ENCODE results near the gene ARG1.
A peak's percentile ranks its signal among the peaks of the same experiment; 100 is the strongest.

ARG1 gene

DNA sequence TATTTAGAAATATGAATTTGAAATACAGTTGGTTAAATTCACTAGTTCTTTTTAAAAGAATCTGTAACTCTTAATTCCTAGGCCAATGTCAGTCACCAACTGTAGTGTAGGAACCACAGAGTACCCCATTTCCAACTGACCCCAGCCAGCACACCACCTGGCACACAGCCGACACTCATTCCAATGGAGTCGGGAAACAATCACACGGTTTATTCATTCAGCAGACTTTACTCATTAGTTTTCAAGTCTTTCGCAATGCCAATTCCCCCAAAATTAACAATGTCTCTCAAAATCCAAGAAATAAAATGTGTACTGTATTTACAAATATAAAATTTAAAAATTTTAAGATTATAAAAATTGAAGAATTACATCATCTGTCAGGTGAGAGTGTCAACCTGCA lies 13.5 kb downstream of the ARG1 start:
- DNase-seq (ENCODE audit: low spot score), result no peak

- no peak for DNase-seq (ENCODE audit: low spot score)
Observed at GRCh38 chr6:131587909-131588308, 14.9 kb downstream of the ARG1 start.

DNA sequence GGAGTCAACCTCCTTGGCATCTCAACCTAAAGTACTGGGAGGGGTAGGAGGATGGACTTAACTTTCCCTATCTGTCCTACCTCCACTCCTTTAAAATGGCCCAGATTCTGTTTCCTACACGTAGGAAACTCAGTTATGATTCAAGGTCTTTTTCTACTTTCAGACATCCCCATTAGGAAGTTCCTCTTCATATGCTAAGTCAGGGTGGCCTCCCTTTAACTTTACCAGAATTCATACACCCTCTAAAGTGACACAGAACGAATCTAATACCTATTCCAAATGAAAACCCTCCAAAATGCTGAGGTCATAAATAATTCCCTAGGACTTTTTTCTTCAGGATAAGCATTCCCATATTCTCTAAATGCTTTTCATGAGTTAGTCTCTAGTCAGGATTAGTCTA lies 15.6 kb downstream of the ARG1 start:
- no peak for DNase-seq (ENCODE audit: low spot score)

DNA sequence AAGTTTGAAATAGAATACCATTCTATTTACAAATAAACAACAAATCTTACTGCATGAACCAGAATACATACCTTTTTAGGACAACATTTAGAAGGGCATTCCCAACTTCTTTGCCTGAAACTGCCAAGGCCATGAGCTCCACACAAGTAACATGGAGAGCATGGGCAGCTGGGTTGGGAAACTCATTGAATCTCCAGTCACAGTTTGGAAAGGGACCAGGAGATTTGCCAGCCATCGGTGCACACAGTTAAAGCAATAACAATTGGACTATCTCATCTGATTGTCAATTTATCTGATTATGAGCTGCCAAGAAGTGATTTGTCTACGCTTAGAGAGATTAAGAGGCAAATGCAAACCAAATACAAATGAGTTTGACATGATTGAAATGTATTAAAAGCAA lies 19.9 kb downstream of the ARG1 start:
- DNase-seq (ENCODE audit: low spot score), result no peak

GRCh38 chr6:131594074-131594473 lies 21.0 kb downstream of the ARG1 start:
- no peak for DNase-seq (ENCODE audit: low spot score)

- no peak for DNase-seq (ENCODE audit: low spot score)
Observed at GRCh38 chr6:131597446-131597845, 24.4 kb downstream of the ARG1 start.

GRCh38 chr6:131600716-131601115 lies 27.7 kb downstream of the ARG1 start:
- DNase-seq (ENCODE audit: low spot score), result peak; percentile 43

- DNase-seq (ENCODE audit: low spot score), result no peak
Observed at GRCh38 chr6:131602781-131603312, 29.8 kb downstream of the ARG1 start.

GRCh38 chr6:131613296-131613925 lies 40.4 kb downstream of the ARG1 start:
- no peak for DNase-seq (ENCODE audit: low spot score)

DNA sequence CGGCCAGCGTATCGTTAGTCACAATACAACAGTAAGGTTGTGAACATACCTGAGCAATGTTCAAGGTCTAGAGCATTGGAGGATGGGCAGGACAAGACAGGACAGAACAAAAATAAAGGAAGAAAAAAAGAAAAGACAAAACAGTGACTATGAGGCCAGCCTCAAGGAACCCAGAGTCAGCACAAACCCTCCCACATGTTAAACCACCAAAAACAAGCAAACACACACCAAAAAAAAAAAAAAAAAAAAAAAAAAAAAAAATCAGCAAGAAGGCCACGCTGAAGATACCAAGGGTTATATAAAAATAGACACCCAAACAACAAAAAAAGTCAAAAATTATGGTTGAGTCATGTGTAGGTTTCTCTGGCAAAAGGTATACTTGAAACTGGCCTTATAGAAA lies 42.2 kb downstream of the ARG1 start:
- no peak for DNase-seq (ENCODE audit: low spot score)

- peak; percentile 92 for DNase-seq (ENCODE audit: low spot score)
Observed at GRCh38 chr6:131627724-131628682, 55.0 kb downstream of the ARG1 start, which contains the start of gene MED23. Gene MED23 (minus strand): TSS chr6:131628242. CDS start chr6:131628049, 193 bp downstream.

DNA sequence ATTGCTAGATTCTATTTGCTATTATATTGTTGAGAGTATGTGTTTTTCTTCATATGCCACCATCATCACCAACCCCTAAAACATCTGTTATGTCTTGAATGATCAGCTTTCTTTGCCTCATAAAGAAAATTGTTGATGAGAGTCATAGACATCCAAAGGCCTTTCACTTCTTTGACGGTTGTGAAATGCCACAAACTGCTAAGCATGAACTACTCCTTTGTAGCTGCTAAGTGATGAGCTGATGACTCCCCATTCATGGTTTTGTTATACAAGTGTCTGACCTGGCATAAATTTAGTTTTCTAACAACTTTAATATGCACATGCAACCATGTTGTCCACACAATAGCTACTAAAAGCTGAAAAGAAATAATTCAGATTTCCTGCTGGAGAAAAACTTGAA lies 55.7 kb downstream of the ARG1 start:
- DNase-seq (ENCODE audit: low spot score), result peak; percentile 3

GRCh38 chr6:131629651-131630050 lies 56.6 kb downstream of the ARG1 start:
- peak; percentile 3 for DNase-seq (ENCODE audit: low spot score)

DNA sequence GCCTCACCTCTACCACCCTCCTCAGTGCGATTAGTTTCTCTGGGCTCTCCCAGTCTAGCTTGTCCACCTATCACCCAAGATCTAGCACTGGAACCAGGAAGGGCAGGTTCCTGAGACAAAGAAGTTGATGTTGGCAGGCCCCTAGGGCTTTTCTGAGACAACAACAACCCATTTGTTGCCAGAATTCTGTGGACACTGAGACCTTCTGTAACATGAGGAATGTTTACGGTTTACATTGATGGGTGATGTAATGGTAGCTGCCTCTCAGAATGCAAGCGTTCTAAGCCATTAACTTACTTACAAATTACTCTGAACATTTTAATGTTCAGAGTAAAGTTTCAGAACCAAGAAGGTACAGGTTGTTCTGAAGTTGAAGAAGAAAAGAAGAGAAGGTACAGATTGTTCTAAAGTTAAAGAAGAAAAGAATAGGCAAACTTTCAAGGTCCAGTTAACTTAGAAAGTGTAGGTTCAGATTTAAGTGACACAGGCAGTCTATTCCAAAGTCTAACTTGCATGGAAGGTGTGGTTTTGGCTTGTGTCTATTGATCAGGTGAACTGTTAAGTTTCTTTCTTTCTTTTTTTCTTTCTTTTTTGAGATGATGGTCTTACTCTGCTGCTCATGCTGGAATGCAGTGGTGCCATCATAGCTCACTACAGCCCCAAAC lies 58.7 kb downstream of the ARG1 start:
- no peak for DNase-seq (ENCODE audit: low spot score)

Measured in putamen (tissue), 1 donor.